Neural cell (in vitro differentiated cells): ENCODE measurements around the gene SNTG2. TPM values are rescaled to one million over a fixed set of nuclear protein-coding genes. Genes with fewer than 3 reads are reported as not detected.

ENCODE experiments used
- H2AFZ ChIP-seq: fragments of 200-600, 300-800 bp; sonication (generic), shearing (Covaris generic); 2 replicates; pipeline ENCODE4 v1.6.0; 2014; ENCODE audit warnings: low read depth, mild to moderate bottlenecking, antibody characterized with exemption, low read length, moderate library complexity
- H3F3A ChIP-seq: fragments of 200-600 bp; shearing (Covaris generic); 2 replicates; pipeline ENCODE4 v1.6.1; 2016; ENCODE audit warnings: mild to moderate bottlenecking, moderate library complexity, mixed read lengths, antibody characterized with exemption, low read length; ENCODE audit not compliant: insufficient read depth, poor library complexity, severe bottlenecking
- H3K27ac ChIP-seq: fragments of 200-600, 300-800 bp; sonication (generic), shearing (Covaris generic); 2 replicates; pipeline ENCODE4 v1.5.1; 2014; ENCODE audit warnings: mild to moderate bottlenecking, low read length, moderate library complexity
- H3K27me3 ChIP-seq: fragments of 300-800, 200-600 bp; sonication (generic), shearing (Covaris generic); 2 replicates; pipeline ENCODE4 v1.6.0; 2014; ENCODE audit warnings: mild to moderate bottlenecking, low read depth, low read length, moderate library complexity; ENCODE audit not compliant: insufficient read depth
- H3K36me3 ChIP-seq: fragments of 300-800, 200-600 bp; sonication (generic), shearing (Covaris generic); 2 replicates; pipeline ENCODE4 v1.5.1; 2014; ENCODE audit warnings: mild to moderate bottlenecking, antibody characterized with exemption, low read length, moderate library complexity; ENCODE audit not compliant: insufficient read depth
- H3K4me2 ChIP-seq: fragments of 300-800, 200-600 bp; sonication (generic), shearing (Covaris generic); 2 replicates; pipeline ENCODE4 v1.6.0; 2014; ENCODE audit warnings: mild to moderate bottlenecking, low read length
- H3K4me3 ChIP-seq: fragments of 300-800, 200-600 bp; sonication (generic), shearing (Covaris generic); 2 replicates; pipeline ENCODE4 v1.5.1; 2014; ENCODE audit warnings: mild to moderate bottlenecking, low read length, moderate library complexity
- H3K79me2 ChIP-seq: fragments of 200-600 bp; shearing (Covaris generic); replicated peaks from 2 replicates; pipeline ENCODE4 v1.6.0; 2014; ENCODE audit warnings: mild to moderate bottlenecking, low read length, moderate library complexity; ENCODE audit not compliant: insufficient read depth
- H3K9ac ChIP-seq: fragments of 300-800, 200-600 bp; sonication (generic), shearing (Covaris generic); 2 replicates; pipeline ENCODE4 v1.6.1; 2016; ENCODE audit warnings: mild to moderate bottlenecking, low read length, mixed read lengths
- H3K9me2 ChIP-seq: fragments of 200-600 bp; shearing (Covaris generic); 2 replicates; pipeline ENCODE4 v1.6.1; 2016; ENCODE audit warnings: mild to moderate bottlenecking, low read length, mixed read lengths; ENCODE audit not compliant: insufficient read depth
- H3K9me3 ChIP-seq: fragments of 200-600, 300-800 bp; sonication (generic), shearing (Covaris generic); 2 replicates; pipeline ENCODE4 v1.6.1; 2016; ENCODE audit warnings: mild to moderate bottlenecking, mixed run types, low read length, moderate library complexity, mixed read lengths
- H4K20me1 ChIP-seq: fragments of 200-600 bp; shearing (Covaris generic); 2 replicates; pipeline ENCODE4 v1.6.1; 2016; ENCODE audit warnings: mild to moderate bottlenecking, mixed run types; ENCODE audit not compliant: insufficient read depth
- CTCF ChIP-seq: fragments of 450-650 bp; IDR thresholded peaks from 2 replicates; pipeline ENCODE4 v1.5.1; 2014; ENCODE audit warnings: antibody characterized with exemption, mild to moderate bottlenecking, moderate library complexity; ENCODE audit not compliant: poor library complexity, severe bottlenecking
- EP300 ChIP-seq: fragments of 450-650 bp; conservative IDR thresholded peaks from 2 replicates; pipeline ENCODE4 v1.6.1; 2014; ENCODE audit warnings: antibody characterized with exemption, mild to moderate bottlenecking, moderate library complexity; ENCODE audit not compliant: poor library complexity, severe bottlenecking
- EZH2 ChIP-seq: fragments of 200-600, 300-800 bp; shearing (Covaris generic), sonication (generic); IDR thresholded peaks from 2 replicates; pipeline ENCODE4 v1.6.1; 2014; ENCODE audit warnings: antibody characterized with exemption, low read length, borderline replicate concordance, mild to moderate bottlenecking; ENCODE audit not compliant: insufficient read depth, poor library complexity, severe bottlenecking
- MXI1 ChIP-seq: fragments of 450-650 bp; conservative IDR thresholded peaks from 2 replicates; pipeline ENCODE4 v1.6.1; 2014; ENCODE audit warnings: antibody characterized with exemption, mild to moderate bottlenecking; ENCODE audit not compliant: poor library complexity, severe bottlenecking
- POLR2AphosphoS5 ChIP-seq: IDR thresholded peaks from 2 replicates; pipeline ENCODE4 v1.6.1; 2012
- RAD21 ChIP-seq: fragments of 450-650 bp; conservative IDR thresholded peaks from 2 replicates; pipeline ENCODE4 v1.6.1; 2014; ENCODE audit warnings: antibody characterized with exemption, mild to moderate bottlenecking, moderate library complexity
- REST ChIP-seq: IDR thresholded peaks from 2 replicates; pipeline ENCODE4 v1.6.1; 2012; ENCODE audit warnings: borderline replicate concordance
- SMC3 ChIP-seq: fragments of 450-650 bp; conservative IDR thresholded peaks from 2 replicates; pipeline ENCODE4 v1.6.1; 2014; ENCODE audit warnings: antibody characterized with exemption, mild to moderate bottlenecking, moderate library complexity; ENCODE audit not compliant: poor library complexity
- TAF1 ChIP-seq: IDR thresholded peaks from 2 replicates; pipeline ENCODE4 v1.6.1; 2012; ENCODE audit warnings: low read depth
- polyA plus RNA-seq: library from polyadenylated mRNA; depleted of rRNA; stranded (reverse); fragments of >200 nt; gene quantifications from 2 replicates; pipeline ENCODE4 v1.2.3, GENCODE V29; 2014

Gene SNTG2
- polyA plus RNA-seq, 1 donor from 2014 or later = not detected

GRCh38 chr2:926896-927295 is 23.8 kb upstream of the SNTG2 start:
- Histone ChIP-seq H4K20me1 (no peaks in the 10 kb centered on the region), H3K27ac (no peak overlapping the region), H3K79me2 (no peaks in the 10 kb centered on the region), H3K27me3 (no peaks in the 10 kb centered on the region), H3K4me3 (no peak overlapping the region), H3K36me3 (no peaks in the 10 kb centered on the region), H3K4me2 (no peak overlapping the region), H3K9ac (no peak overlapping the region), H3K9me2 (no peaks in the 10 kb centered on the region), H2AFZ (no peak overlapping the region), H3K9me3 (no peaks in the 10 kb centered on the region), H3F3A (no peaks in the 10 kb centered on the region)
- TF ChIP-seq EZH2 (no peak), REST (no peak), TAF1 (no peak), CTCF (no peak), MXI1 (no peak), POLR2AphosphoS5 (no peak), SMC3 (no peak), EP300 (no peak), RAD21 (no peak)

GRCh38 chr2:929011-929735 is 21.5 kb upstream of the SNTG2 start:
- Histone ChIP-seq H3K27ac (no peak overlapping the region), H3F3A (no peaks in the 10 kb centered on the region), H3K9me3 (no peaks in the 10 kb centered on the region), H3K9me2 (no peaks in the 10 kb centered on the region), H3K9ac (no peak overlapping the region), H3K27me3 (no peaks in the 10 kb centered on the region), H3K36me3 (no peaks in the 10 kb centered on the region), H4K20me1 (no peaks in the 10 kb centered on the region), H3K4me3 (no peak overlapping the region), H3K4me2 (no peak overlapping the region), H3K79me2 (no peaks in the 10 kb centered on the region), H2AFZ (no peak overlapping the region)
- TF ChIP-seq RAD21 (no peak), MXI1 (no peak), EP300 (no peak), POLR2AphosphoS5 (no peak), CTCF (no peak), REST (no peak), SMC3 (no peak), EZH2 (no peak), TAF1 (no peak)
